BLaER1 (cell line): Measurements from ENCODE around the gene AREL1.

Experiments
- H3K27ac ChIP-seq: shearing (Covaris generic); formaldehyde crosslinking; 2 replicates; pipeline ENCODE4 v1.8.1; 2022
- H3K27me3 ChIP-seq: shearing (Covaris generic); formaldehyde crosslinking; 2 replicates; pipeline ENCODE4 v1.8.1; 2022
- H3K36me3 ChIP-seq: shearing (Covaris generic); formaldehyde crosslinking; 2 replicates; pipeline ENCODE4 v1.8.1; 2022
- H3K4me1 ChIP-seq: shearing (Covaris generic); formaldehyde crosslinking; 2 replicates; pipeline ENCODE4 v1.8.1; 2022
- H3K4me2 ChIP-seq: shearing (Covaris generic); formaldehyde crosslinking; 2 replicates; pipeline ENCODE4 v1.8.1; 2022
- H3K4me3 ChIP-seq: shearing (Covaris generic); formaldehyde crosslinking; 2 replicates; pipeline ENCODE4 v1.8.1; 2022
- H3K9ac ChIP-seq: shearing (Covaris generic); formaldehyde crosslinking; 2 replicates; pipeline ENCODE4 v1.8.1; 2022
- H3K9me3 ChIP-seq: shearing (Covaris generic); formaldehyde crosslinking; 2 replicates; pipeline ENCODE4 v1.8.1; 2022
- H4K20me1 ChIP-seq: shearing (Covaris generic); formaldehyde crosslinking; 2 replicates; pipeline ENCODE4 v1.8.1; 2022
- Cebpa-rat ChIP-seq: shearing (Covaris generic); IDR thresholded peaks from 2 replicates; pipeline ENCODE4 v1.8.1; 2022

The AREL1 gene

GRCh38 chr14:74735125-74735524, 22.2 kb upstream of the AREL1 start:
- no peak for TF ChIP-seq Cebpa-rat
- Histone ChIP-seq H3K27ac (no peak overlapping the region), H3K36me3 (peaks cover 87% of the 10 kb centered on the region), H3K9ac (no peak overlapping the region), H3K27me3 (no peaks in the 10 kb centered on the region), H3K4me2 (no peak overlapping the region), H3K9me3 (no peaks in the 10 kb centered on the region), H4K20me1 (no peaks in the 10 kb centered on the region), H3K4me1 (no peaks in the 10 kb centered on the region), H3K4me3 (no peak overlapping the region)

GRCh38 chr14:74733221-74733620, 20.3 kb upstream of the AREL1 start:
- Histone ChIP-seq H3K4me2 (no peak overlapping the region), H3K9ac (no peak overlapping the region), H3K9me3 (no peaks in the 10 kb centered on the region), H3K4me3 (no peak overlapping the region), H3K36me3 (peaks cover 75% of the 10 kb centered on the region), H3K27me3 (no peaks in the 10 kb centered on the region), H4K20me1 (no peaks in the 10 kb centered on the region), H3K27ac (no peak overlapping the region), H3K4me1 (no peaks in the 10 kb centered on the region)
- no peak for TF ChIP-seq Cebpa-rat

GRCh38 chr14:74732387-74732786, 19.5 kb upstream of the AREL1 start:
- Histone ChIP-seq H3K36me3 (peaks cover 67% of the 10 kb centered on the region), H3K27ac (no peak overlapping the region), H3K4me1 (no peaks in the 10 kb centered on the region), H3K9me3 (no peaks in the 10 kb centered on the region), H4K20me1 (no peaks in the 10 kb centered on the region), H3K9ac (no peak overlapping the region), H3K4me3 (no peak overlapping the region), H3K4me2 (no peak overlapping the region), H3K27me3 (no peaks in the 10 kb centered on the region)
- TF ChIP-seq Cebpa-rat: no peak

DNA sequence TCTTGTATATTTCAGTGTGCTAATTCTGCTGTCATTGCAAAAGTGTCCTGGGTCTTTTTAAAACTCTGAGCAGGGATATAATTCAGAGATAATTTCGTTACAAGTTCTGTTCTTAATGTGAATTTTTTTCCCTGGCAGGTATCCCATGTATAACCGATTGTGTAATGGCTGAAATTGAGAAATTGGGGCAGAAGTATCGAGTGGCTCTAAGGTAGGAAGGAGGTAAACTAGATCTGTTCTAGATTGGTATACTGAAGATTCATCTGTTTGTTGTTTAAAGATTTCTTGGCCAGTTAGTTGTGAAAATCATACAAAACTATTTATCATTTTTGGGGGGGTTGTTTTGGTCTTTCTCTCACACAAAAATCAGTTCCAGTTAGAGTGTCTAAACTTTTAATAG, 10.3 kb upstream of the AREL1 start:
- H3K4me3 ChIP-seq: no peak overlapping the region
- no peak overlapping the region for H3K4me2 ChIP-seq
- no peak overlapping the region for H3K27ac ChIP-seq
- TF ChIP-seq Cebpa-rat: no peak
- H3K9me3 ChIP-seq: peaks cover 13% of the 10 kb centered on the region
- H3K36me3 ChIP-seq: peaks cover 73% of the 10 kb centered on the region
- H4K20me1 ChIP-seq: no peaks in the 10 kb centered on the region
- H3K27me3 ChIP-seq: no peaks in the 10 kb centered on the region
- no peaks in the 10 kb centered on the region for H3K4me1 ChIP-seq
- H3K9ac ChIP-seq: no peak overlapping the region

DNA sequence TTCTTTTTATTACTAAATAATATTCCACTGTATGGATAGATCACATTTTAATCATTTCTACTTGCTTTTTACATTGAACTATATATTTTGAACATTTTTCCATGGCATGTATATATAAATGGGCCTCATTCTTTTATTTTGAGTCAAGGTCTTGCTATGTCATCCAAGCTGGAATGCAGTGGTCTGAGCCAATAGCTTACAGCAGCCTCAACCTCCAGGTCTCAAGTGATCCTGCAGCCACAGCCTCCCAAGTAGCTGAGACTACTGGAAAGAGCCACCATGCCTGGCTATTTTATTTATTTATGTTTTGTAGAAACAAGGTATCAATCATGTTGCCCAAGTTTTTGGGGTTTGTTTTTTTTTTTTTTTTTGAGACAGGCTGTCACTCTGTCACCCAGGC, 7.6 kb upstream of the AREL1 start:
- Histone ChIP-seq H4K20me1 (no peaks in the 10 kb centered on the region), H3K4me3 (no peak overlapping the region), H3K36me3 (peaks cover 89% of the 10 kb centered on the region), H3K4me2 (no peak overlapping the region), H3K27me3 (no peaks in the 10 kb centered on the region), H3K9ac (no peak overlapping the region), H3K4me1 (no peaks in the 10 kb centered on the region), H3K27ac (no peak overlapping the region), H3K9me3 (peaks cover 4% of the 10 kb centered on the region; the same call in 1 of the 2 replicates)
- no peak for TF ChIP-seq Cebpa-rat

DNA sequence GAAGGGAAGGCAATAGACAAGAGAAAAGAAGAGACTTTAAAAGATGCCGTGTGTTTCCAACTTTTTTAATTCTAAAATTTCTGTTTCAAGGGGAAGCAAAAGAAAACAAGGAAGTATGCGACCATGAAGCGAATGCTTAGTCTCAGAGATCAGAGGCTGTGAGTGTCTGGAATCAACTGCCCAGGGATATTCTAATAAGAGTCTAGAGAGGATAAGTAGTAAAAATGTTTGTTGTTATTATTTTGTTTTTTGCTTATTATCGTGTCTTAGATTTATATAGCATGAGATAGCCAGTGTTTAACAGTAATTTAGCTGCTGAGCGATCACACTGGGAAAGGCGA, 485 bp upstream of the AREL1 start:
- no peak for TF ChIP-seq Cebpa-rat

DNA sequence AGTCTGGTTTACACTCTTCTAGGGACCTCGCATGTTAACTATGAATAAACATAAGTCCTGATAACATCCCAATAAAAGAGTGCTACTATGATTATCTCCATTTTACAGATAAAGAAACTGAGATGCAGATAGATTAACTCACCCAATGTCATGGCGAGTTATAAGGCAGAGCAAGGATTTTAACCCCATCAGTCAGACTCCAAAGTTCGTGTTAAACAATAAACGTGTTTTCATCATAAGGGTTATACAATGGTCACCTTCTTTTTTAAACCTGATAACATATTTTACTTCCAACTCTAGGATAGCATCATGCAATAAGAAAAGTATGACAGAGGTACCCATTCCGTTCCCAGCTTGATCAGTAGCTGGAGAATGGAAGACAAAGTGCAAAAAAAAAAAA, 1.2 kb downstream of the AREL1 start:
- H3K27ac ChIP-seq: no peak overlapping the region
- peaks cover 31% of the 10 kb centered on the region; the same call in 1 of the 2 replicates for H4K20me1 ChIP-seq
- no peak overlapping the region for H3K9ac ChIP-seq
- H3K4me3 ChIP-seq: peak overlapping the region; percentile 85
- H3K4me1 ChIP-seq: peaks cover 25% of the 10 kb centered on the region
- H3K9me3 ChIP-seq: no peaks in the 10 kb centered on the region
- peaks cover 15% of the 10 kb centered on the region for H3K36me3 ChIP-seq
- no peaks in the 10 kb centered on the region for H3K27me3 ChIP-seq
- TF ChIP-seq Cebpa-rat: no peak
- peak overlapping the region; percentile 89 for H3K4me2 ChIP-seq

More for the DNA sequence above, 485 bp upstream of the AREL1 start:
- H3K4me1 ChIP-seq: peaks cover 25% of the 10 kb centered on the region
- no peaks in the 10 kb centered on the region for H3K27me3 ChIP-seq
- peak overlapping the region; percentile 85 for H3K9ac ChIP-seq
- no peaks in the 10 kb centered on the region for H3K9me3 ChIP-seq
- peak overlapping the region; percentile 93 for H3K4me2 ChIP-seq
- peak overlapping the region; percentile 82 for H3K27ac ChIP-seq
- H3K36me3 ChIP-seq: peaks cover 33% of the 10 kb centered on the region
- H3K4me3 ChIP-seq: peak overlapping the region; percentile 85
- H4K20me1 ChIP-seq: peaks cover 28% of the 10 kb centered on the region; the same call in 1 of the 2 replicates

DNA sequence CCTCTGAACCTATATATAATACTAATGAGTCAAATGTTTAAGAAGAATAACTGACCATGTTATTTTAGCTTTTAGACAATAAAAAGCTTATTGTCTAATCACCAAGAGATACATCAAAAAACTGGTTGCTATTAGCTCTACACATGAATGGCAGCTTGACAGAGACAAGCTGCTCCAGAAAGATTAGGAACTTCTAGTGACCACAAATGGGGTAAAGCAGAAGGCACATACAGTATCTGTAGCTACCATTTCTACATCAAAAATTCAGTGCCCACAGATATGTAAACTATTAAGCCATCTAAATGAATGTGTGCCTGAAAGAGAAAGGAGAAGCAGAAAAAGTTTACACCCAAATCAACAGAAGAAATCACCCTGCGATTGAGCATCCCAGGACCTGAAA, 2.4 kb downstream of the AREL1 start:
- Histone ChIP-seq H3K27ac (no peak overlapping the region), H3K9ac (no peak overlapping the region), H3K36me3 (peaks cover 4% of the 10 kb centered on the region; the same call in 1 of the 2 replicates), H4K20me1 (peaks cover 39% of the 10 kb centered on the region; the same call in 1 of the 2 replicates), H3K4me3 (no peak overlapping the region), H3K4me2 (no peak overlapping the region), H3K27me3 (no peaks in the 10 kb centered on the region), H3K9me3 (no peaks in the 10 kb centered on the region), H3K4me1 (peaks cover 25% of the 10 kb centered on the region)
- TF ChIP-seq Cebpa-rat: no peak

DNA sequence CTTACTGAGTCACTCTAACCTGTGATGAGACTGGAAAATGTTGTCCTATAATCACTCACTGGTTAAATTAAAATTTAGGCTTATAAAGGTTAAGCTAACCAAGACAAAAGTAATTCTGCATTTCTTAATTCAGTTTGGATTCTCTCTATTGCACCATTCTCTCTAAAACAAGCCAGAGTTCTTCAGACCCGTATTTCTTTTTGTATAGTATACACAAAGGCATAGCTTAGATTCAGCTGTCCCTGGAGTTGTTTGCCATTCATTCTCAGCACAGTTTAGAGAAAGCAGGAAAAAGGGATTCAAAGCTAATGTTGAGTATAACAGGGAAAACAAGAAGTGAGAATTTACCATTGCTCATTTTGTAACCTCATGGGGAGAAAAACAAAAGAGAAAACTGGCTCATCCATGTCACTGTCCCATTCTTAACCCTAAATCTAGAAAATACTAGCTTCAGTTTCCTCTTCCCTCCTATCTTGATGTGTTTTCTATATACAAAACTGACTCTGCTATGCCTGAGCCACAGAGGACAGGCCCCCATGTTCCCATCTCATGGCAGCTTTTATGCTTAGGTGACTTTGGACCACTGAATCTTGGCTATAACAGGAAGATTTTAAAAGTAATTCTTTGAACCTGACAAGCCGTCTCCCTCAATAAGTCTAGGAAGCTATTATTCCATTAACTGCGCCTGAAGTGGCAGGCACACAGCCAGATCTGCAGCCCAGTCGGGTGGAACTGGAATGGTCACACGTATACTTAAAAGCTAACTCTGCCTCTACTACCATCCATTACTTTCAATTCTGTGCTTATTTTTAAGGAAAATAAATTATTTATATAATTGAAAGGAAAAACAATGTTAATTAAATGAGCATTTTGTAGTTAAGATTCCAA, 7.0 kb downstream of the AREL1 start:
- no peak for TF ChIP-seq Cebpa-rat
- peaks cover 33% of the 10 kb centered on the region; the same call in 1 of the 2 replicates for H4K20me1 ChIP-seq
- H3K4me2 ChIP-seq: no peak overlapping the region

GRCh38 chr14:74704656-74705055, 8.2 kb downstream of the AREL1 start:
- H3K36me3 ChIP-seq: peaks cover 32% of the 10 kb centered on the region
- H3K9ac ChIP-seq: no peak overlapping the region
- H3K4me1 ChIP-seq: no peaks in the 10 kb centered on the region
- H3K9me3 ChIP-seq: peaks cover 32% of the 10 kb centered on the region
- no peak for TF ChIP-seq Cebpa-rat
- H4K20me1 ChIP-seq: peaks cover 32% of the 10 kb centered on the region; the same call in 1 of the 2 replicates
- H3K27me3 ChIP-seq: no peaks in the 10 kb centered on the region
- H3K4me3 ChIP-seq: no peak overlapping the region
- no peak overlapping the region for H3K4me2 ChIP-seq
- no peak overlapping the region for H3K27ac ChIP-seq

More for the DNA sequence above, 7.0 kb downstream of the AREL1 start:
- Histone ChIP-seq H3K36me3 (peaks cover 29% of the 10 kb centered on the region), H3K9ac (no peak overlapping the region), H3K4me3 (no peak overlapping the region), H3K4me1 (0 out of 2 replicates have a peak, but pooled peaks cover 2% of the 10 kb centered on the region), H3K27ac (no peak overlapping the region), H3K9me3 (peaks cover 31% of the 10 kb centered on the region), H3K27me3 (no peaks in the 10 kb centered on the region)
